GM18909 (cell line): ENCODE results near the gene CDON.

Experiments
- ATAC-seq: cut with Tn5 transposase; IDR thresholded peaks from one replicate; pipeline ENCODE4 v1.9.1; 2021; ENCODE audit warnings: mild to moderate bottlenecking; ENCODE audit not compliant: unreplicated experiment, poor library complexity

The CDON gene

GRCh38 chr11:125959931-125960330 lies 102.7 kb downstream of the CDON start:
- ATAC-seq = no peak

- ATAC-seq = no peak
Observed at GRCh38 chr11:125959511-125959910, 103.2 kb downstream of the CDON start.

- ATAC-seq = no peak
Observed at GRCh38 chr11:125958872-125959400, 103.7 kb downstream of the CDON start.

- ATAC-seq = no peak
Observed at GRCh38 chr11:125957618-125958332, 104.9 kb downstream of the CDON start.

GRCh38 chr11:125956391-125957134 lies 106.1 kb downstream of the CDON start:
- ATAC-seq = no peak

- no peak for ATAC-seq
Observed at GRCh38 chr11:125955856-125956255, 106.8 kb downstream of the CDON start.

- no peak for ATAC-seq
Observed at GRCh38 chr11:125954945-125955640, 107.6 kb downstream of the CDON start.

- no peak for ATAC-seq
Observed at GRCh38 chr11:125954123-125954944, 108.3 kb downstream of the CDON start.

GRCh38 chr11:125953401-125953935 lies 109.2 kb downstream of the CDON start:
- no peak for ATAC-seq

- ATAC-seq = no peak
Observed at GRCh38 chr11:125952973-125953372, 109.7 kb downstream of the CDON start.

GRCh38 chr11:125952559-125952958 lies 110.1 kb downstream of the CDON start:
- ATAC-seq = no peak

GRCh38 chr11:125951731-125952130 lies 110.9 kb downstream of the CDON start:
- ATAC-seq = no peak

- no peak for ATAC-seq
Observed at GRCh38 chr11:125950696-125951651, 111.7 kb downstream of the CDON start.

GRCh38 chr11:125950178-125950490 lies 112.5 kb downstream of the CDON start:
- ATAC-seq = no peak

GRCh38 chr11:125949271-125950177 lies 113.1 kb downstream of the CDON start:
- no peak for ATAC-seq

- no peak for ATAC-seq
Observed at GRCh38 chr11:125948278-125949051, 114.2 kb downstream of the CDON start.
